HUES48 (cell line): ENCODE measurements around the gene ANKRD53.

ENCODE experiments used
- H3K27ac ChIP-seq: one replicate; pipeline ENCODE4 v1.7.0; 2013; ENCODE audit warnings: low read depth, low read length, inconsistent platforms
- H3K27me3 ChIP-seq: 2 replicates; pipeline ENCODE4 v1.6.1; 2013; ENCODE audit warnings: mild to moderate bottlenecking, low read length; ENCODE audit not compliant: control insufficient read depth, insufficient read depth
- H3K36me3 ChIP-seq: 2 replicates; pipeline ENCODE4 v1.6.1; 2013; ENCODE audit warnings: low read length; ENCODE audit not compliant: control insufficient read depth, insufficient read depth
- H3K4me1 ChIP-seq: 2 replicates; pipeline ENCODE4 v1.6.1; 2013; ENCODE audit warnings: mild to moderate bottlenecking, low read length; ENCODE audit not compliant: control insufficient read depth, insufficient read depth
- H3K4me3 ChIP-seq: 2 replicates; pipeline ENCODE4 v1.5.1; 2013; ENCODE audit warnings: mild to moderate bottlenecking, low read depth, low read length
- H3K9ac ChIP-seq: 2 replicates; pipeline ENCODE4 v1.6.1; 2013; ENCODE audit warnings: mild to moderate bottlenecking, low read depth, low read length, moderate library complexity
- H3K9me3 ChIP-seq: 2 replicates; pipeline ENCODE4 v1.6.1; 2013; ENCODE audit warnings: low read length; ENCODE audit not compliant: control insufficient read depth, insufficient read depth

The ANKRD53 gene

GRCh38 chr2:70946832-70947442 lies 31.5 kb upstream of the ANKRD53 start:
- Histone ChIP-seq H3K9ac (no peak overlapping the region), H3K9me3 (no peaks in the 10 kb centered on the region), H3K4me3 (no peak overlapping the region), H3K27me3 (peaks cover 70% of the 10 kb centered on the region), H3K4me1 (peaks cover 13% of the 10 kb centered on the region), H3K27ac (no peak overlapping the region), H3K36me3 (no peaks in the 10 kb centered on the region)

GRCh38 chr2:70947556-70948184 lies 30.8 kb upstream of the ANKRD53 start:
- H3K9me3 ChIP-seq = no peaks in the 10 kb centered on the region
- H3K27me3 ChIP-seq = peaks cover 63% of the 10 kb centered on the region
- peaks cover 12% of the 10 kb centered on the region for H3K4me1 ChIP-seq
- H3K36me3 ChIP-seq = no peaks in the 10 kb centered on the region
- no peak overlapping the region for H3K9ac ChIP-seq
- no peak overlapping the region for H3K27ac ChIP-seq
- no peak overlapping the region for H3K4me3 ChIP-seq

DNA sequence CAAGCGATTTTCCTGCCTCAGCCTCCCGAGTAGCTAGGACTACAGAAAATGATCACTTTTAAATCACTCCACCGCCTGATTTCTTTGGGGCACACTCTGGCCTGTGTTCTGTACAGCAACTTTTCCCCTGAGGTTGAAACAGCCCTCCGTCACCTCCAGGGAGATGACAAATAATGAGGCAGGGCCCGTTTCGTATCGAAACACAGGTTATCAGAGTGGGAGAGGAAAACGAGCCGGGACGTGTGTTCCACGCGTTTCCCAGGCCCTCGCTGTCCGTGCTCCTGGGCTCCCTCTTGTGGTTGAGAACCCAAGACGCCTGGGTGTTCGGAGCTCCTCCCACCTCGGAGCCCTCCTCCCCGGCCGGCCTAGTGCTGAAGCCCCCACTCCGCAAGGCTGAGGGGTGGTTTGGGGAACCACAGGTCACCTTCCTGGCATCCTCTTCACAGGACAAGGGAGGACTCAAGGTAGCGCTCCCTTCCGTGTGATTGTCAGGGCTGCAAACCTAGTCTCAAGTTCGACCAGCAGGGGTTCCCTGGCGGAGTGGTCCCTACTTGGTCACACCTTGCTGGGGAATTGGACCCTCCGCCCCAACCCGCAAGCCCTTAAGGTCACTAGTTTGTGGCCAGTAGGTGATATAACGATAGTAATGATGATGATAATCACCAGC lies 30.0 kb upstream of the ANKRD53 start:
- no peak overlapping the region for H3K9ac ChIP-seq
- H3K36me3 ChIP-seq = no peaks in the 10 kb centered on the region
- no peak overlapping the region for H3K27ac ChIP-seq
- H3K4me3 ChIP-seq = peak overlapping the region; percentile 49
- peaks cover 5% of the 10 kb centered on the region for H3K4me1 ChIP-seq
- peaks cover 56% of the 10 kb centered on the region for H3K27me3 ChIP-seq
- H3K9me3 ChIP-seq = no peaks in the 10 kb centered on the region

DNA sequence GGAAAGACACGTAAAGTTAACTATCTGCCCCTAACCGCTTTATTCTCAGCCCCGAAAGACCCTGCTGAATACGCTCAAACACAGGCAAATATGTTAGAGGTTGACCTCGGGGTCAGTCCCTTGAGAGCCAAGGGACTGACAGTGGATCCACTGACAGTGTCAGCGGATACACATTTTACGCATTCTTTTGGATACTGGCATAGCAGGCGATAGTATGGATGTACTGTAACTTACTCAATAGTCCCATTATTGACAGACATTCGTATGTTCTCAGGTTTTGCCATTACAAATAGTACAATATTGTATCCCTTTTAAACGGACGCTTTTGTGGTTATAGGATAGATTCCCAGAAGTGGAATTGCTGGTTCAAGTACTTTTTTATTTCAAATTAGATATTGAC lies 29.3 kb upstream of the ANKRD53 start:
- H3K27ac ChIP-seq = no peak overlapping the region
- no peaks in the 10 kb centered on the region for H3K9me3 ChIP-seq
- no peak overlapping the region for H3K4me3 ChIP-seq
- peaks cover 5% of the 10 kb centered on the region for H3K4me1 ChIP-seq
- H3K36me3 ChIP-seq = no peaks in the 10 kb centered on the region
- H3K27me3 ChIP-seq = peaks cover 55% of the 10 kb centered on the region
- H3K9ac ChIP-seq = no peak overlapping the region

- Histone ChIP-seq H3K4me1 (no peaks in the 10 kb centered on the region), H3K27me3 (peaks cover 24% of the 10 kb centered on the region), H3K9ac (no peak overlapping the region), H3K9me3 (no peaks in the 10 kb centered on the region), H3K36me3 (no peaks in the 10 kb centered on the region), H3K4me3 (no peak overlapping the region), H3K27ac (no peak overlapping the region)
These were observed 23.5 kb upstream of the ANKRD53 start for GRCh38 chr2:70954886-70955285.

- H3K27me3 ChIP-seq = peaks cover 28% of the 10 kb centered on the region
- H3K36me3 ChIP-seq = no peaks in the 10 kb centered on the region
- H3K9ac ChIP-seq = no peak overlapping the region
- H3K27ac ChIP-seq = no peak overlapping the region
- no peaks in the 10 kb centered on the region for H3K9me3 ChIP-seq
- no peak overlapping the region for H3K4me3 ChIP-seq
- H3K4me1 ChIP-seq = no peaks in the 10 kb centered on the region
These were observed 22.3 kb upstream of the ANKRD53 start for GRCh38 chr2:70956141-70956540.

DNA sequence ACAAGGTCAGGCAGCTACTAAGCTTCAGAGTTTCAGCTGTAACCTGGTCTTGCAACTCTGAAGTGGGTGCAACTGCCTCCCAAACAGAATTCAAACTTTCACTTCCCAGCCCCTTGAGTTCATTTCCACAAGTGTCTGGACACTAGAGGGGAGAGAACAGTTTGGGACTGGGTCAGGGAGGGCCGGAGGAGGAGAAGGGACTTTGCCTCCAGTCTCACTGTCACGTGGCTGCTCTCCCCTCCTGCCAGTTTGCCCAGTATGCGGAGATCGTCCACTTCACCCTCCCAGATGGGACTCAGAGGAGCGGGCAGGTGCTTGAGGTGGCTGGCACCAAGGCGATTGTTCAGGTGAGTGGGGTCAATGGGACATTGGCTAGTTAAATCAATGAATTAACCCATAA lies 20.6 kb upstream of the ANKRD53 start:
- H3K4me1 ChIP-seq = no peaks in the 10 kb centered on the region
- H3K9ac ChIP-seq = no peak overlapping the region
- H3K27me3 ChIP-seq = peaks cover 41% of the 10 kb centered on the region
- no peak overlapping the region for H3K4me3 ChIP-seq
- no peaks in the 10 kb centered on the region for H3K9me3 ChIP-seq
- no peaks in the 10 kb centered on the region for H3K36me3 ChIP-seq
- H3K27ac ChIP-seq = no peak overlapping the region

- H3K27me3 ChIP-seq = peaks cover 49% of the 10 kb centered on the region
- H3K4me1 ChIP-seq = no peaks in the 10 kb centered on the region
- no peaks in the 10 kb centered on the region for H3K9me3 ChIP-seq
- no peak overlapping the region for H3K9ac ChIP-seq
- H3K27ac ChIP-seq = no peak overlapping the region
- H3K4me3 ChIP-seq = no peak overlapping the region
- H3K36me3 ChIP-seq = no peaks in the 10 kb centered on the region
These were observed 19.7 kb upstream of the ANKRD53 start for GRCh38 chr2:70958759-70959158.

- Histone ChIP-seq H3K9ac (no peak overlapping the region), H3K27me3 (peaks cover 49% of the 10 kb centered on the region), H3K4me3 (no peak overlapping the region), H3K36me3 (no peaks in the 10 kb centered on the region), H3K9me3 (no peaks in the 10 kb centered on the region), H3K27ac (no peak overlapping the region), H3K4me1 (no peaks in the 10 kb centered on the region)
These were observed 19.1 kb upstream of the ANKRD53 start for GRCh38 chr2:70959271-70959761.

DNA sequence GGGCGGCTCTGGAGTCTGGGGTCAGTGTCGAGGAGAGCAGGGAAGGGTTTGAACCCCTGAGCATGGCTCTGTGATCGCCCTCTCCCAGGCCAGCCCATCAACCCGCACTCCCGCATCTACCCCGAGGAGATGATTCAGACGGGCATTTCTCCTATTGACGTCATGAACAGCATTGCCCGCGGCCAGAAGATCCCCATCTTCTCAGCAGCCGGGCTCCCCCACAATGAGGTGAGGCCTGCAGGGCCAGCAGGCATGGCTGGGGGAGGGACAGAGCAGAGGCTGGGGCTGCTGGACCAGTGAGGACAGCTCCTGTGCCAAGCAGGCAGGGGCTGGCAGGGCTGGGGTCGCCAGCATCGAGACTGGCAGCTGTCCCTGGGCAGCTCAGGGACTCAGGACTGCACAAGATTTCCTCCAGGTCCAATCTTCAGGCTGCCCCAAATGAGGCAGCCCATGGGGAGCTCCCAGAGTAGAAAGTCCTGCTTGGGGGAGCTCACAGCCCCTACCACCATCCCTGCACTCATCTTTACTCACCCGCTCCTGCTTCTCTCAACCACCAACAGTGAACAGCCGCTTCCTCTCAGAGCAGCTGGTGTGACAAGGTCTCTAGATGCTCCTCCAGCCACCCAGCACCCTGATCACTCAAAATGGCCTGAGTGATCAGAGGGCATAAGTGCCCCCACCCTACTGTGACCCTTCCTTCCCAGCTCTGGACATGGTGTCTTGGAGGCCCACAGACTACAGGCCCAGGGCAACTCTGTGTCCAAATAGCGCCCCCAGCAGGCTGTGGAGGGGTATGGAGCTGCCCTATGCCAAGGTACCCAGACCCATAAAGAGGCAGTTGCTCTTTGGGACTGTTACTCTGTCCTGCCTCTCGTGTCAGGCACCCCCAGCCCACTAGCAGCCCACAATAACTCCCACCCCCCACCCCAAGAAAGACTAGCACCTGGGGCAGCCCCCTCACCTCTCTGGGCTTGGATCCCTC lies 18.3 kb upstream of the ANKRD53 start:
- H3K4me3 ChIP-seq = no peak overlapping the region
- no peaks in the 10 kb centered on the region for H3K36me3 ChIP-seq
- no peaks in the 10 kb centered on the region for H3K9me3 ChIP-seq
- H3K9ac ChIP-seq = no peak overlapping the region
- H3K27ac ChIP-seq = no peak overlapping the region
- no peaks in the 10 kb centered on the region for H3K4me1 ChIP-seq
- H3K27me3 ChIP-seq = peaks cover 49% of the 10 kb centered on the region
